ENCODE measurements around the gene BLID.

Gene BLID

GRCh38 chr11:122069707-122070360 lies 46.2 kb downstream of the BLID start:
- no peaks in the 10 kb centered on the region for H3K36me3 ChIP-seq (ENCODE audit: control insufficient read depth, low read depth, low read length)
- no peak overlapping the region for H3K27ac ChIP-seq (ENCODE audit: low read length)
- H3K9me3 ChIP-seq (ENCODE audit: control insufficient read depth, low read depth, low read length) = no peaks in the 10 kb centered on the region
- no peak overlapping the region for H3K4me3 ChIP-seq (ENCODE audit: low read length)
- peaks cover 4% of the 10 kb centered on the region for H3K4me1 ChIP-seq (ENCODE audit: control insufficient read depth, low read depth, low read length)
- no peak overlapping the region for H3K9ac ChIP-seq (ENCODE audit: low read length)
- H3K27me3 ChIP-seq (ENCODE audit: control insufficient read depth, insufficient read depth, low read length) = no peaks in the 10 kb centered on the region

- Histone ChIP-seq H3K9me3 (ENCODE audit: control insufficient read depth, low read depth, low read length) (no peaks in the 10 kb centered on the region), H3K9ac (ENCODE audit: low read length) (no peak overlapping the region), H3K4me1 (ENCODE audit: control insufficient read depth, low read depth, low read length) (peaks cover 4% of the 10 kb centered on the region), H3K4me3 (ENCODE audit: low read length) (no peak overlapping the region), H3K27me3 (ENCODE audit: control insufficient read depth, insufficient read depth, low read length) (no peaks in the 10 kb centered on the region), H3K27ac (ENCODE audit: low read length) (no peak overlapping the region), H3K36me3 (ENCODE audit: control insufficient read depth, low read depth, low read length) (no peaks in the 10 kb centered on the region)
Measured at GRCh38 chr11:122068837-122069236, 47.2 kb downstream of the BLID start.

- Histone ChIP-seq H3K27me3 (ENCODE audit: control insufficient read depth, insufficient read depth, low read length) (no peaks in the 10 kb centered on the region), H3K9me3 (ENCODE audit: control insufficient read depth, low read depth, low read length) (no peaks in the 10 kb centered on the region), H3K27ac (ENCODE audit: low read length) (no peak overlapping the region), H3K36me3 (ENCODE audit: control insufficient read depth, low read depth, low read length) (no peaks in the 10 kb centered on the region), H3K4me1 (ENCODE audit: control insufficient read depth, low read depth, low read length) (peaks cover 4% of the 10 kb centered on the region), H3K4me3 (ENCODE audit: low read length) (no peak overlapping the region), H3K9ac (ENCODE audit: low read length) (no peak overlapping the region)
Measured at GRCh38 chr11:122068141-122068540, 47.9 kb downstream of the BLID start.

Data from iPS-18a (cell line).